Mesenchymal stem cell (in vitro differentiated cells and primary cell): ENCODE data around the gene HOXD3.

Source experiments
- DNase-seq: peaks from one replicate; pipeline ENCODE4 v3.0.0-alpha.2; 2013
- H2AFZ ChIP-seq: one replicate; pipeline ENCODE4 v1.6.1; 2013; ENCODE audit warnings: low read depth, mild to moderate bottlenecking, control low read depth, inconsistent platforms, low read length, moderate library complexity
- H2AK5ac ChIP-seq: 2 replicates; pipeline ENCODE4 v1.6.1; 2013; ENCODE audit warnings: low read length, moderate library complexity, mild to moderate bottlenecking, inconsistent platforms; ENCODE audit not compliant: severe bottlenecking
- H2BK120ac ChIP-seq: one replicate; pipeline ENCODE4 v1.6.1; 2013; ENCODE audit warnings: low read depth, mild to moderate bottlenecking, inconsistent platforms, low read length, moderate library complexity
- H2BK12ac ChIP-seq, 2 experiments: one replicate each; pipeline ENCODE4 v1.6.1; 2013; ENCODE audit warnings: inconsistent platforms in 2 of 2, low read length in 2 of 2, mild to moderate bottlenecking in 2 of 2, moderate library complexity in 2 of 2, control low read depth in 1 of 2
- H2BK15ac ChIP-seq: one replicate; pipeline ENCODE4 v1.6.1; 2013; ENCODE audit warnings: mild to moderate bottlenecking, low read depth, inconsistent platforms; ENCODE audit not compliant: poor library complexity, severe bottlenecking
- H2BK5ac ChIP-seq: 2 replicates; pipeline ENCODE4 v1.6.1; 2013; ENCODE audit warnings: low read depth, mild to moderate bottlenecking, low read length, control low read depth, inconsistent platforms; ENCODE audit not compliant: poor library complexity, severe bottlenecking
- H3K14ac ChIP-seq, 2 experiments: one replicate each; pipeline ENCODE4 v1.6.1; 2013; ENCODE audit warnings: inconsistent platforms in 2 of 2, low read length in 2 of 2, control low read depth in 1 of 2, mild to moderate bottlenecking in 1 of 2, moderate library complexity in 1 of 2
- H3K18ac ChIP-seq, 2 experiments: one replicate each; pipeline ENCODE4 v1.6.1; 2013; ENCODE audit warnings: inconsistent platforms in 2 of 2, low read length in 2 of 2, control low read depth in 1 of 2, low read depth in 1 of 2, mild to moderate bottlenecking in 1 of 2
- H3K23ac ChIP-seq, 2 experiments: one replicate each; pipeline ENCODE4 v1.6.1; 2013; ENCODE audit warnings: inconsistent platforms in 2 of 2, low read length in 2 of 2, mild to moderate bottlenecking in 2 of 2, moderate library complexity in 2 of 2, control low read depth in 1 of 2
- H3K27ac ChIP-seq: 2 replicates; pipeline ENCODE4 v1.5.1; 2013; ENCODE audit warnings: mild to moderate bottlenecking, moderate library complexity, low read length, control low read depth, inconsistent platforms; ENCODE audit not compliant: poor library complexity, severe bottlenecking
- H3K27me3 ChIP-seq, 2 experiments: 2 replicates each; pipeline versions ENCODE4 v1.6.1 to v1.7.0; 2013; ENCODE audit warnings: low read length in 2 of 2, mild to moderate bottlenecking in 2 of 2, moderate library complexity in 2 of 2, control low read depth in 1 of 2, inconsistent platforms in 1 of 2; ENCODE audit not compliant: control insufficient read depth in 1 of 2, insufficient read depth in 1 of 2
- H3K36me3 ChIP-seq, 2 experiments: 2 replicates each; pipeline versions ENCODE4 v1.6.1 to v1.7.0; 2013; ENCODE audit warnings: low read length in 2 of 2, control low read depth in 1 of 2, inconsistent platforms in 1 of 2, low read depth in 1 of 2, mild to moderate bottlenecking in 1 of 2; ENCODE audit not compliant: insufficient read depth in 2 of 2, control insufficient read depth in 1 of 2
- H3K4ac ChIP-seq, 2 experiments: one replicate each; pipeline ENCODE4 v1.6.1; 2013; ENCODE audit warnings: inconsistent platforms in 2 of 2, low read length in 2 of 2, mild to moderate bottlenecking in 2 of 2, moderate library complexity in 2 of 2, control low read depth in 1 of 2, low read depth in 1 of 2
- H3K4me1 ChIP-seq: 2 replicates; pipeline ENCODE4 v1.6.1; 2013; ENCODE audit warnings: low read depth, low read length, control low read depth; ENCODE audit not compliant: control insufficient read depth, insufficient read depth
- H3K4me2 ChIP-seq: 2 replicates; pipeline ENCODE4 v1.6.1; 2013; ENCODE audit warnings: low read length, mild to moderate bottlenecking, inconsistent platforms; ENCODE audit not compliant: poor library complexity, severe bottlenecking
- H3K4me3 ChIP-seq, 2 experiments: 2 replicates each; pipeline versions ENCODE4 v1.5.1 to v1.7.0; 2013; ENCODE audit warnings: low read length in 2 of 2, mild to moderate bottlenecking in 2 of 2, control low read depth in 1 of 2, low read depth in 1 of 2; ENCODE audit not compliant: insufficient read depth in 1 of 2
- H3K79me1 ChIP-seq: replicated peaks from 2 replicates; pipeline ENCODE4 v1.6.1; 2013; ENCODE audit warnings: mild to moderate bottlenecking, control low read depth, low read length, inconsistent platforms; ENCODE audit not compliant: poor library complexity, severe bottlenecking
- H3K9ac ChIP-seq: 2 replicates; pipeline ENCODE4 v1.7.0; 2013; ENCODE audit warnings: mild to moderate bottlenecking, low read length, moderate library complexity
- H3K9me3 ChIP-seq: 2 replicates; pipeline ENCODE4 v1.7.0; 2013; ENCODE audit warnings: mild to moderate bottlenecking, low read length; ENCODE audit not compliant: control insufficient read depth
- H4K8ac ChIP-seq: one replicate; pipeline ENCODE4 v1.6.1; 2013; ENCODE audit warnings: inconsistent platforms, mild to moderate bottlenecking, low read length, moderate library complexity
- H4K91ac ChIP-seq: one replicate; pipeline ENCODE4 v1.6.1; 2013; ENCODE audit warnings: mild to moderate bottlenecking, low read length, inconsistent platforms
- WGBS: methylation state at CpG from one replicate; pipeline ENCODE4 v1.1.7; 2013; ENCODE audit warnings: mixed read lengths; 5-methylcytosine and 5-hydroxymethylcytosine counted together

HOXD3 gene

DNA sequence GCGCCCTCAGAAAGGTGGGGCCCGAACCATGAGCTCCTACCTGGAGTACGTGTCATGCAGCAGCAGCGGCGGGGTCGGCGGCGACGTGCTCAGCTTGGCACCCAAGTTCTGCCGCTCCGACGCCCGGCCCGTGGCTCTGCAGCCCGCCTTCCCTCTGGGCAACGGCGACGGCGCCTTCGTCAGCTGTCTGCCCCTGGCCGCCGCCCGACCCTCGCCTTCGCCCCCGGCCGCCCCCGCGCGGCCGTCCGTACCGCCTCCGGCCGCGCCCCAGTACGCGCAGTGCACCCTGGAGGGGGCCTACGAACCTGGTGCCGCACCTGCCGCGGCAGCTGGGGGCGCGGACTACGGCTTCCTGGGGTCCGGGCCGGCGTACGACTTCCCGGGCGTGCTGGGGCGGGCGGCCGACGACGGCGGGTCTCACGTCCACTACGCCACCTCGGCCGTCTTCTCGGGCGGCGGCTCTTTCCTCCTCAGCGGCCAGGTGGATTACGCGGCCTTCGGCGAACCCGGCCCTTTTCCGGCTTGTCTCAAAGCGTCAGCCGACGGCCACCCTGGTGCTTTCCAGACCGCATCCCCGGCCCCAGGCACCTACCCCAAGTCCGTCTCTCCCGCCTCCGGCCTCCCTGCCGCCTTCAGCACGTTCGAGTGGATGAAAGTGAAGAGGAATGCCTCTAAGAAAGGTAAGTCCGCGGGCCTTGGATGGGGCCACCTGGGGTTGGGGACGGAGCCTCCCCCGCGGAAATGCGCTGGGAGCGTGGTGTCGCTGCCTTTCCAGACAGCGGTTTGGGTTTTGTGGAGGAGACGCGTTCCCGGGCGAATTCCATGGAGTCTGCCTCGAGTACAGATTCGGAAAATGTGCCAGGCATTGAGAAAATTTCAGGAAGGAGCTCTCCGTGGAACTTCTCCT is 31.9 kb downstream of the HOXD3 start:
- H2BK120ac ChIP-seq, result no peak overlapping the region
- no peak overlapping the region for H2BK15ac ChIP-seq
- peak overlapping the region; percentile 18 for H4K91ac ChIP-seq
- no peak overlapping the region for H2AK5ac ChIP-seq
- H2BK5ac ChIP-seq, result no peak overlapping the region
- no peak overlapping the region for H3K27ac ChIP-seq
- no peaks in the 10 kb centered on the region for H3K79me1 ChIP-seq
- no peak for DNase-seq
- peaks cover 16% of the 10 kb centered on the region for H3K4me1 ChIP-seq
- H3K9me3 ChIP-seq, result no peaks in the 10 kb centered on the region
- H2AFZ ChIP-seq, result peak overlapping the region; percentile 67
- H3K4me3 ChIP-seq, result peak overlapping the region; percentile 57 to 87
- H3K23ac ChIP-seq, result peak overlapping the region in 1 of 2 experiments; percentile 77
- peak overlapping the region in 1 of 2 experiments; percentile 51 for H3K14ac ChIP-seq
- H2BK12ac ChIP-seq, result no peak overlapping the region
- H3K36me3 ChIP-seq, result peaks cover 0 to 2% of the 10 kb centered on the region in 2 experiments
- H4K8ac ChIP-seq, result no peak overlapping the region
- H3K9ac ChIP-seq, result peak overlapping the region; percentile 80
- H3K4me2 ChIP-seq, result peak overlapping the region; percentile 94
- no peak overlapping the region for H3K4ac ChIP-seq
- H3K18ac ChIP-seq, result no peak overlapping the region
- WGBS, result 2% methylated on average over 79 of the region's 98 CpGs
- peaks cover 51 to 66% of the 10 kb centered on the region in 2 experiments for H3K27me3 ChIP-seq

GRCh38 chr2:176189681-176190641 is 32.9 kb downstream of the HOXD3 start:
- Histone ChIP-seq H2BK12ac (no peak overlapping the region), H3K4me2 (peak overlapping the region; percentile 4), H4K91ac (no peak overlapping the region), H3K14ac (no peak overlapping the region), H3K9me3 (no peaks in the 10 kb centered on the region), H3K27me3 (peaks cover 58 to 65% of the 10 kb centered on the region in 2 experiments), H2AK5ac (no peak overlapping the region), H4K8ac (no peak overlapping the region), H3K4me3 (peak overlapping the region in 1 of 2 experiments; percentile 87), H3K27ac (no peak overlapping the region), H3K4ac (no peak overlapping the region), H2BK120ac (no peak overlapping the region), H2AFZ (no peak overlapping the region), H3K36me3 (peaks cover 0 to 2% of the 10 kb centered on the region in 2 experiments), H2BK15ac (no peak overlapping the region), H2BK5ac (no peak overlapping the region), H3K79me1 (no peaks in the 10 kb centered on the region), H3K18ac (no peak overlapping the region), H3K23ac (no peak overlapping the region), H3K9ac (no peak overlapping the region), H3K4me1 (peaks cover 16% of the 10 kb centered on the region)
- WGBS, result 9% methylated on average over 26 of the region's 28 CpGs
- DNase-seq, result no peak

DNA sequence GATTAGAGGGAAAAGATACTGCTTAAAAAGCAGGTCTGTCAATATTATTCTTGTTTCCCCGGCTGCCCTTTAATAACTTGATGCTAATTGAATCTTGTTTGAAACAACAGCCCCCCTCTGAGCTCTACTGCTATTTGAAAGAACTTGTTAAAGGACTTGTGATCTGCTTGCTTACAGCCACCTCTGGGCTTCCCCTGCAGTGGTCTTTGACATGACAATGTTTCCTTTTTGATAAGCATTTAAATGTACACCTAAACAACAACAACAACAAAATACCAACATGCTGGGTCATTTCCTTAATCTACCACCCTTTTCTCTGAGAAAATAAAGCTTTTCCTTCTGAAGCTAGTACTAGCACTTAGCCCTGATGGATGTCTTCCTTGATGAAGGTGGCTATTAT is 35.2 kb downstream of the HOXD3 start:
- Histone ChIP-seq H3K14ac (no peak overlapping the region), H3K79me1 (no peaks in the 10 kb centered on the region)

More for the DNA sequence above, 35.2 kb downstream of the HOXD3 start:
- Histone ChIP-seq H2BK15ac (no peak overlapping the region), H3K18ac (no peak overlapping the region), H2AFZ (no peak overlapping the region), H3K4me1 (peaks cover 16% of the 10 kb centered on the region), H2AK5ac (no peak overlapping the region), H3K27ac (no peak overlapping the region), H3K4me2 (no peak overlapping the region), H2BK120ac (no peak overlapping the region), H3K9me3 (no peaks in the 10 kb centered on the region), H2BK12ac (no peak overlapping the region), H3K9ac (no peak overlapping the region), H2BK5ac (no peak overlapping the region), H3K4me3 (no peak overlapping the region), H3K4ac (no peak overlapping the region), H4K8ac (no peak overlapping the region), H3K23ac (no peak overlapping the region), H3K36me3 (peaks cover 0 to 2% of the 10 kb centered on the region in 2 experiments), H4K91ac (no peak overlapping the region), H3K27me3 (peaks cover 54 to 61% of the 10 kb centered on the region in 2 experiments)
- DNase-seq, result no peak
- WGBS, result 0% methylated on average over 1 of the region's 1 CpG
